ENCODE measurements around the gene TDP2. TPM values are rescaled to one million over a fixed set of nuclear protein-coding genes. Genes with fewer than 3 reads are reported as not detected.

TDP2 gene, protein sequence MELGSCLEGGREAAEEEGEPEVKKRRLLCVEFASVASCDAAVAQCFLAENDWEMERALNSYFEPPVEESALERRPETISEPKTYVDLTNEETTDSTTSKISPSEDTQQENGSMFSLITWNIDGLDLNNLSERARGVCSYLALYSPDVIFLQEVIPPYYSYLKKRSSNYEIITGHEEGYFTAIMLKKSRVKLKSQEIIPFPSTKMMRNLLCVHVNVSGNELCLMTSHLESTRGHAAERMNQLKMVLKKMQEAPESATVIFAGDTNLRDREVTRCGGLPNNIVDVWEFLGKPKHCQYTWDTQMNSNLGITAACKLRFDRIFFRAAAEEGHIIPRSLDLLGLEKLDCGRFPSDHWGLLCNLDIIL
- polyA plus RNA-seq (2013, experiment 1 of 2) = 40.1 TPM
- polyA plus RNA-seq (2013, experiment 2 of 2) = 39.9 TPM

GRCh38 chr6:24666641-24667377 is at the start of gene TDP2, which contains the start of gene ACOT13:
Gene TDP2 (minus strand): TSS chr6:24666899. CDS start chr6:24666862, 37 bp downstream.
Gene ACOT13 (plus strand): TSS chr6:24667077. CDS start chr6:24667264, 187 bp downstream.
- Histone ChIP-seq H2AFZ (ENCODE audit: low read length) (peak within 1 kb of the TSS; percentile 96), H3K4ac (ENCODE audit: low read length) (peak within 1 kb of the TSS; percentile 69), H4K8ac (ENCODE audit: low read depth, low read length) (peak within 1 kb of the TSS; percentile 86), H3K36me3 (replicated peaks in 1 of 2; ENCODE audit: control insufficient read depth in 2 of 2, insufficient read depth in 2 of 2, low read length in 2 of 2) (peaks cover 6 to 39% of the 10 kb centered on the region in 2 donors), H3K4me3 (ENCODE audit: low read length in 2 of 2) (peak within 1 kb of the TSS; percentile 92 to 93), H2BK15ac (ENCODE audit: low read length) (peak within 1 kb of the TSS; percentile 100), H4K91ac (ENCODE audit: low read depth, low read length, poor library complexity) (peak within 1 kb of the TSS; percentile 82), H3K23ac (ENCODE audit: low read depth, low read length, poor library complexity) (peak within 1 kb of the TSS; percentile 96), H3K79me1 (ENCODE audit: low read depth, low read length) (peaks cover 2% of the 10 kb centered on the region), H2AK5ac (ENCODE audit: low read depth, low read length) (peak within 1 kb of the TSS; percentile 78), H3K27ac (replicated peaks; ENCODE audit: low read length) (peak within 1 kb of the TSS; percentile 95), H3K14ac (ENCODE audit: low read length) (peak within 1 kb of the TSS; percentile 84), H3K4me1 (ENCODE audit: control insufficient read depth in 2 of 2, insufficient read depth in 1 of 2, low read depth in 1 of 2, low read length in 2 of 2) (peaks cover 9 to 10% of the 10 kb centered on the region in 2 donors), H3K9me3 (replicated peaks in 1 of 2; ENCODE audit: control insufficient read depth in 2 of 2, insufficient read depth in 1 of 2, low read depth in 1 of 2, low read length in 2 of 2) (peaks cover 0 to 24% of the 10 kb centered on the region in 2 donors), H2BK120ac (ENCODE audit: low read depth, low read length) (peak within 1 kb of the TSS; percentile 75), H2BK12ac (ENCODE audit: low read length) (peak within 1 kb of the TSS; percentile 30), H2BK5ac (ENCODE audit: low read length) (peak within 1 kb of the TSS; percentile 98), H3K18ac (ENCODE audit: low read length) (peak within 1 kb of the TSS; percentile 100), H3K4me2 (ENCODE audit: insufficient read depth, low read length, poor library complexity, severe bottlenecking) (peak within 1 kb of the TSS; percentile 76), H3K9ac (ENCODE audit: low read depth, low read length, poor library complexity) (peak within 1 kb of the TSS; percentile 99), H3K27me3 (ENCODE audit: control insufficient read depth in 3 of 3, insufficient read depth in 3 of 3, low read depth in 1 of 3, low read length in 3 of 3) (no peaks in the 10 kb centered on the region)
- peak; percentile 96 for DNase-seq (ENCODE audit: low spot score)
- no CpG with 5 or more reads among the region's 62 CpGs for WGBS, 2 donors (ENCODE audit: extremely low coverage in 2 of 2, insufficient read length in 2 of 2, insufficient replicate concordance in 1 of 2)

- H3K14ac ChIP-seq (ENCODE audit: low read length) = no peak overlapping the region
- peaks cover 3% of the 10 kb centered on the region for H3K79me1 ChIP-seq (ENCODE audit: low read depth, low read length)
- no peak overlapping the region for H3K4me3 ChIP-seq (ENCODE audit: low read length in 2 of 2)
- H3K27ac ChIP-seq (replicated peaks; ENCODE audit: low read length) = no peak overlapping the region
- peaks cover 29 to 100% of the 10 kb centered on the region in 2 donors for H3K36me3 ChIP-seq (replicated peaks in 1 of 2; ENCODE audit: control insufficient read depth in 2 of 2, insufficient read depth in 2 of 2, low read length in 2 of 2)
- H2BK12ac ChIP-seq (ENCODE audit: low read length) = no peak overlapping the region
- no peak overlapping the region for H2AK5ac ChIP-seq (ENCODE audit: low read depth, low read length)
- no peak for DNase-seq (ENCODE audit: low spot score)
- H2AFZ ChIP-seq (ENCODE audit: low read length) = no peak overlapping the region
- no peaks in the 10 kb centered on the region for H3K4me1 ChIP-seq (ENCODE audit: control insufficient read depth in 2 of 2, insufficient read depth in 1 of 2, low read depth in 1 of 2, low read length in 2 of 2)
- no peak overlapping the region for H4K91ac ChIP-seq (ENCODE audit: low read depth, low read length, poor library complexity)
- WGBS, 2 donors (ENCODE audit: extremely low coverage in 2 of 2, insufficient read length in 2 of 2, insufficient replicate concordance in 1 of 2) = no CpG with 5 or more reads among the region's 10 CpGs
- H2BK120ac ChIP-seq (ENCODE audit: low read depth, low read length) = no peak overlapping the region
- H3K9me3 ChIP-seq (replicated peaks in 1 of 2; ENCODE audit: control insufficient read depth in 2 of 2, insufficient read depth in 1 of 2, low read depth in 1 of 2, low read length in 2 of 2) = no peaks in the 10 kb centered on the region
- H3K18ac ChIP-seq (ENCODE audit: low read length) = no peak overlapping the region
- H3K23ac ChIP-seq (ENCODE audit: low read depth, low read length, poor library complexity) = no peak overlapping the region
- H3K9ac ChIP-seq (ENCODE audit: low read depth, low read length, poor library complexity) = no peak overlapping the region
- H4K8ac ChIP-seq (ENCODE audit: low read depth, low read length) = no peak overlapping the region
- H3K27me3 ChIP-seq (ENCODE audit: control insufficient read depth in 3 of 3, insufficient read depth in 3 of 3, low read depth in 1 of 3, low read length in 3 of 3) = no peaks in the 10 kb centered on the region
- no peak overlapping the region for H2BK15ac ChIP-seq (ENCODE audit: low read length)
- H3K4me2 ChIP-seq (ENCODE audit: insufficient read depth, low read length, poor library complexity, severe bottlenecking) = no peak overlapping the region
- no peak overlapping the region for H3K4ac ChIP-seq (ENCODE audit: low read length)
- H2BK5ac ChIP-seq (ENCODE audit: low read length) = no peak overlapping the region
Measured at GRCh38 chr6:24710519-24711303, 44.0 kb upstream of the TDP2 start.

DNA sequence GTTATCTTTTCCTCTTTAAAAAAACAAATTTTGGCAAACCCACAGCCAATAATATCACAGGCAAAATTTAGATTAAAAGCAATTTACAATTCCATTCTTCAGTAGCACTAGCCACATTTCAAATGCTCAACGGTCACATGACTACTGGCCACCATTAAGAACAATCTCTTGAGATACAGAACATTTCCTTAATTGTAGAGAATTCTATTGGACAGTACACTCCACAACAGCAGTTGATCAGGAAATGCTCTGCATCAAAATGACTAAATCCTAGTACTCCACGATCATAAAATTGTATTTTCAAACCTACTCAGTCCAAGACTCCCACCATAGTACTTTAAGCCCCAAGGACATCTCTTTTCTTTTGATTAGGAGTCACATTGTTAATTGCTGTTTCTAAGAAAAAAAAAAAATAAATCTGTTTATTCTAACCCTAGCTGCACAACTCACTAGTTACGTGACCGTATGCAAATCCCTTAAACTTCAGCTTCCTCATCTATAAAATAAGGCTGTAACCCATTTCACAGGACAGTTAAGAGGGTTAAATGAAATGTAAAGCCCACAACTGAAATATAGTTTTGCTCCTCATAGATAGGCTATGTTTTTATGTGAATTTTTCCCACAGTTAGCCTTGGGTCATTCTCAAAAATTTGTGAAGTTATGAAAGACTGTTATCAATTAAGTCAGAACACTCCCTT is 42.5 kb upstream of the TDP2 start:
- Histone ChIP-seq H4K91ac (ENCODE audit: low read depth, low read length, poor library complexity) (no peak overlapping the region), H3K14ac (ENCODE audit: low read length) (no peak overlapping the region), H2BK15ac (ENCODE audit: low read length) (no peak overlapping the region), H2AFZ (ENCODE audit: low read length) (no peak overlapping the region), H2BK5ac (ENCODE audit: low read length) (no peak overlapping the region), H3K79me1 (ENCODE audit: low read depth, low read length) (peaks cover 3% of the 10 kb centered on the region), H2BK120ac (ENCODE audit: low read depth, low read length) (no peak overlapping the region), H3K9me3 (replicated peaks in 1 of 2; ENCODE audit: control insufficient read depth in 2 of 2, insufficient read depth in 1 of 2, low read depth in 1 of 2, low read length in 2 of 2) (no peaks in the 10 kb centered on the region), H3K18ac (ENCODE audit: low read length) (no peak overlapping the region), H3K4me3 (ENCODE audit: low read length in 2 of 2) (no peak overlapping the region), H3K27ac (replicated peaks; ENCODE audit: low read length) (no peak overlapping the region), H3K4ac (ENCODE audit: low read length) (no peak overlapping the region), H3K4me2 (ENCODE audit: insufficient read depth, low read length, poor library complexity, severe bottlenecking) (no peak overlapping the region), H3K23ac (ENCODE audit: low read depth, low read length, poor library complexity) (no peak overlapping the region), H2BK12ac (ENCODE audit: low read length) (no peak overlapping the region), H3K36me3 (replicated peaks in 1 of 2; ENCODE audit: control insufficient read depth in 2 of 2, insufficient read depth in 2 of 2, low read length in 2 of 2) (peaks cover 30 to 100% of the 10 kb centered on the region in 2 donors), H4K8ac (ENCODE audit: low read depth, low read length) (no peak overlapping the region), H2AK5ac (ENCODE audit: low read depth, low read length) (no peak overlapping the region), H3K9ac (ENCODE audit: low read depth, low read length, poor library complexity) (no peak overlapping the region), H3K27me3 (ENCODE audit: control insufficient read depth in 3 of 3, insufficient read depth in 3 of 3, low read depth in 1 of 3, low read length in 3 of 3) (no peaks in the 10 kb centered on the region), H3K4me1 (ENCODE audit: control insufficient read depth in 2 of 2, insufficient read depth in 1 of 2, low read depth in 1 of 2, low read length in 2 of 2) (no peaks in the 10 kb centered on the region)
- DNase-seq (ENCODE audit: low spot score) = no peak
- WGBS, 2 donors (ENCODE audit: extremely low coverage in 2 of 2, insufficient read length in 2 of 2, insufficient replicate concordance in 1 of 2) = no CpG with 5 or more reads among the region's 4 CpGs
